Right ventricle myocardium inferior (tissue), 1 donor: Measurements from ENCODE around the gene PCSK5. TPM values are rescaled to one million over a fixed set of nuclear protein-coding genes. Genes with fewer than 3 reads are reported as not detected.
"Not testable (repeated sequence)": the region's sequence is repeated elsewhere in the genome, so short reads cannot be mapped to it uniquely, and the experiment has no call there.

Experiments used
- ATAC-seq: fragments of 200-7000 bp; cut with Tn5 transposase; one replicate; pipeline ENCODE4 v1.9.1; 2020; ENCODE audit warnings: mild to moderate bottlenecking, moderate library complexity
- DNase-seq: peaks from one replicate; pipeline ENCODE4 v3.0.0; 2021; ENCODE audit errors: missing footprints
- intact Hi-C: fragments of 100-400 bp; cut with DNase I; formaldehyde crosslinking; loops from one replicate; pipeline ENCODE4 v1.11.0; 2022
- total RNA-seq: library from RNA; stranded (reverse); fragmentation: NEBNext Ultra II Directional; extraction: Animal tissue kit (Norgen Biotek cat#: 25700); gene quantifications from one replicate; pipeline ENCODE4 v1.2.1, GENCODE V29; 2021
- donor health status: DM: no; HTN: yes; CAD: no; lungs with severe emphysema.

The PCSK5 gene
- total RNA-seq, 1 donor from 2014 or later = 4.5 TPM

- ATAC-seq (no peak), DNase-seq (no peak)
- intact Hi-C loops = no loop called here
Observed at GRCh38 chr9:76026796-76027195, 136.3 kb downstream of the PCSK5 start.

GRCh38 chr9:76027416-76027815 is 136.9 kb downstream of the PCSK5 start:
- no peak for ATAC-seq
- no peak for DNase-seq
- intact Hi-C loops = no loop called here

- intact Hi-C loops = no loop called here
- DNase-seq (no peak), ATAC-seq (no peak)
Observed at GRCh38 chr9:76027861-76028260, 137.4 kb downstream of the PCSK5 start.

- DNase-seq (no peak), ATAC-seq (no peak)
- intact Hi-C loops = no loop called here
Observed at GRCh38 chr9:76032038-76032796, 141.7 kb downstream of the PCSK5 start.

- intact Hi-C loops = no loop called here
- DNase-seq (no peak), ATAC-seq (no peak)
Observed at GRCh38 chr9:76032797-76033373, 142.4 kb downstream of the PCSK5 start.

- DNase-seq (no peak), ATAC-seq (no peak)
- intact Hi-C loops = no loop called here
Observed at GRCh38 chr9:76034049-76034448, 143.6 kb downstream of the PCSK5 start.

GRCh38 chr9:76036762-76037161 is 146.3 kb downstream of the PCSK5 start:
- intact Hi-C loops = no loop called here
- DNase-seq (no peak), ATAC-seq (no peak)

- no peak for ATAC-seq
- intact Hi-C loops = no loop called here
- no peak for DNase-seq
Observed at GRCh38 chr9:76037587-76038225, 147.2 kb downstream of the PCSK5 start.

- DNase-seq (no peak), ATAC-seq (no peak)
- intact Hi-C loops = no loop called here
Observed at GRCh38 chr9:76038431-76038830, 148.0 kb downstream of the PCSK5 start.

GRCh38 chr9:76044266-76044819 is 153.9 kb downstream of the PCSK5 start:
- ATAC-seq (no peak), DNase-seq (no peak)
- intact Hi-C loops = no loop called here

- no peak for DNase-seq
- no peak for ATAC-seq
- intact Hi-C loops = no loop called here
Observed at GRCh38 chr9:76045221-76045620, 154.7 kb downstream of the PCSK5 start.

- intact Hi-C loops = no loop called here
- ATAC-seq (no peak), DNase-seq (no peak)
Observed at GRCh38 chr9:76049341-76049740, 158.9 kb downstream of the PCSK5 start.

- ATAC-seq (no peak), DNase-seq (no peak)
- intact Hi-C loops = no loop called here
Observed at GRCh38 chr9:76067696-76068095, 177.2 kb downstream of the PCSK5 start.

- intact Hi-C loops = no loop called here
- DNase-seq (no peak), ATAC-seq (no peak)
Observed at GRCh38 chr9:76077537-76077936, 187.1 kb downstream of the PCSK5 start.

GRCh38 chr9:76081281-76081680 is 190.8 kb downstream of the PCSK5 start:
- intact Hi-C loops, ATAC-seq, DNase-seq: not testable (repeated sequence)

- DNase-seq (no peak), ATAC-seq (peak; percentile 50)
- intact Hi-C loops = no loop called here
Observed at GRCh38 chr9:76082057-76082456, 191.6 kb downstream of the PCSK5 start.

- DNase-seq (no peak), ATAC-seq (no peak)
- intact Hi-C loops = no loop called here
Observed at GRCh38 chr9:76085596-76085995, 195.1 kb downstream of the PCSK5 start.

GRCh38 chr9:76086539-76086938 is 196.1 kb downstream of the PCSK5 start:
- intact Hi-C loops = no loop called here
- DNase-seq = no peak
- no peak for ATAC-seq

GRCh38 chr9:76087976-76088375 is 197.5 kb downstream of the PCSK5 start:
- DNase-seq = no peak
- no peak for ATAC-seq
- intact Hi-C loops = no loop called here

GRCh38 chr9:76090330-76090729 is 199.9 kb downstream of the PCSK5 start:
- ATAC-seq (no peak), DNase-seq (no peak)
- intact Hi-C loops = no loop called here
